AG04450 (cell line): ENCODE results near the gene SLC16A5. TPM values are rescaled to one million over a fixed set of nuclear protein-coding genes. Genes with fewer than 3 reads are reported as not detected.
"Not testable (repeated sequence)": the region's sequence is repeated elsewhere in the genome, so short reads cannot be mapped to it uniquely, and the experiment has no call there.

Experiments
- CTCF ChIA-PET: fragments of 300-600, 350-600 bp; formaldehyde crosslinking; extraction: SDS; loops from one replicate; lab custom pipeline; 2022; ENCODE audit warnings: antibody characterized with exemption, inconsistent platforms; lab: Charles Lee
- POLR2A ChIA-PET: fragments of 350-600 bp; formaldehyde crosslinking; extraction: SDS; loops from one replicate; lab custom pipeline; 2021; ENCODE audit warnings: antibody characterized with exemption, inconsistent platforms; lab: Yijun Ruan, JAX
- DNase-seq: peaks from one replicate; pipeline ENCODE4 v3.0.0-alpha.2; 2011; ENCODE audit warnings: low read depth, low spot score
- H3K27ac ChIP-seq: one replicate; pipeline ENCODE4 v1.5.1; 2012; ENCODE audit warnings: low read depth, low read length, control low read depth
- H3K27me3 ChIP-seq: one replicate; pipeline ENCODE4 v1.6.0; 2012; ENCODE audit warnings: low read length; ENCODE audit not compliant: control insufficient read depth, insufficient read depth
- H3K4me3 ChIP-seq: 2 replicates; pipeline ENCODE4 v1.5.1; 2011; ENCODE audit warnings: mild to moderate bottlenecking, low read depth, low read length, control low read depth
- H3K9me3 ChIP-seq: 2 replicates; pipeline ENCODE4 v1.5.1; 2012; ENCODE audit warnings: low read length; ENCODE audit not compliant: control insufficient read depth, insufficient read depth
- polyA plus RNA-seq: library from polyadenylated mRNA; depleted of rRNA; stranded (reverse); fragments of >200 nt; gene quantifications from 2 replicates; pipeline ENCODE4 v1.2.3, GENCODE V29; 2011
- TF ChIP-seq, protein P1 (sequence below): IDR thresholded peaks from 2 replicates; pipeline ENCODE4 v1.5.1; 2011; ENCODE audit warnings: low read depth, low read length, control low read depth, inconsistent platforms

The SLC16A5 gene
- polyA plus RNA-seq, 1 experiment: 2.9 TPM

GRCh38 chr17:75135946-75136345 is 48.2 kb downstream of the SLC16A5 start:
- Histone ChIP-seq H3K27me3 (no peaks in the 10 kb centered on the region), H3K4me3 (no peak overlapping the region), H3K9me3 (no peaks in the 10 kb centered on the region; the same call in 1 of the 2 replicates), H3K27ac (no peak overlapping the region)
- TF ChIP-seq, protein P1, sequence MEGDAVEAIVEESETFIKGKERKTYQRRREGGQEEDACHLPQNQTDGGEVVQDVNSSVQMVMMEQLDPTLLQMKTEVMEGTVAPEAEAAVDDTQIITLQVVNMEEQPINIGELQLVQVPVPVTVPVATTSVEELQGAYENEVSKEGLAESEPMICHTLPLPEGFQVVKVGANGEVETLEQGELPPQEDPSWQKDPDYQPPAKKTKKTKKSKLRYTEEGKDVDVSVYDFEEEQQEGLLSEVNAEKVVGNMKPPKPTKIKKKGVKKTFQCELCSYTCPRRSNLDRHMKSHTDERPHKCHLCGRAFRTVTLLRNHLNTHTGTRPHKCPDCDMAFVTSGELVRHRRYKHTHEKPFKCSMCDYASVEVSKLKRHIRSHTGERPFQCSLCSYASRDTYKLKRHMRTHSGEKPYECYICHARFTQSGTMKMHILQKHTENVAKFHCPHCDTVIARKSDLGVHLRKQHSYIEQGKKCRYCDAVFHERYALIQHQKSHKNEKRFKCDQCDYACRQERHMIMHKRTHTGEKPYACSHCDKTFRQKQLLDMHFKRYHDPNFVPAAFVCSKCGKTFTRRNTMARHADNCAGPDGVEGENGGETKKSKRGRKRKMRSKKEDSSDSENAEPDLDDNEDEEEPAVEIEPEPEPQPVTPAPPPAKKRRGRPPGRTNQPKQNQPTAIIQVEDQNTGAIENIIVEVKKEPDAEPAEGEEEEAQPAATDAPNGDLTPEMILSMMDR: no peak
- no peak for DNase-seq
- ChIA-PET CTCF (interaction anchor here (0.6 to 3.5 kb wide), 2 partner anchors 22 to 40 kb away, joined by 4 to 17 read pairs; no protein-coding TSS in a partner anchor), POLR2A (no interaction called here)

DNA sequence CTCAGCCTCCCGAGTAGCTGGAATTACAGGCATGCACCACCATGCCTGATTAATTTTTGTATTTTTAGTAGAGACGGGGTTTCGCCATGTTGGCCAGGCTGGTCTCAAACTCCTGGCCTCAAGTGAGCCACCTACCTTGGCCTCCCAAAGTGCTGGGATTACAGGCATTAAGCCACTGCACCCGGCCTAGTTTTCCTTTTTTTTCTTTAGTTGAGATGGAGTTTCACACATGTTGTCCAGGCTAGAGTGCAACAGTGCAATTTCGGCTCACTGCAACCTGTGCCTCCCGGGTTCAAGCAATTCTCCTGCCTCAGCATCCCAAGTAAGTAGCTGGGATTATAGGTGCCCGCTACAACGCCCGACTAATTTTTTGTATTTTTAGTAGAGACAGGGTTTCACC is 50.0 kb downstream of the SLC16A5 start:
- H3K27me3 ChIP-seq, POLR2A ChIA-PET, H3K4me3 ChIP-seq, H3K9me3 ChIP-seq, DNase-seq, H3K27ac ChIP-seq: not testable (repeated sequence)
- CTCF ChIA-PET: interaction anchor here (0.6 to 3.5 kb wide), 3 partner anchors 16 to 77 kb away, joined by 4 to 17 read pairs (median 4); no protein-coding TSS in a partner anchor

DNA sequence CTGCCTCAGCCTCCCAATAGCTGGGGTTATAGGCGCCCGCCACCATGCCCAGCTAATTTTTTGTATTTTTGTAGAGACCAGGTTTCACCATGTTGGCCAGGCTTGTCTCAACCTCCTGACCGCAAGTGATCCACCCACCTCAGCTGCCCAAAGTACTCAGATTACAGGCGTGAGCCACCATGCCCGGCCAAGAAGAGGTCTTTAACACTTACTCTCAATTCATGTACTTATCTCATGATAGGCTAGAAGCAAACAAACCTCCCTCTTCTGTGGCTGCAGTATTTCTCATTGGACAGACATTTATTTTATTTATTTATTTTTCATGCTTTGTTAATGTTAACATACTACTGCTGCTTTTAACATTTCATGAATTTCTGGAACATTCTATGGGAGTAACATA is 50.8 kb downstream of the SLC16A5 start:
- Histone ChIP-seq H3K4me3 (no peak overlapping the region), H3K27me3 (no peaks in the 10 kb centered on the region), H3K9me3 (no peaks in the 10 kb centered on the region), H3K27ac (no peak overlapping the region)
- ChIA-PET CTCF (interaction anchor here (1.8 to 3.5 kb wide), 2 partner anchors 8 to 24 kb away, joined by 4 to 17 read pairs; no protein-coding TSS in a partner anchor), POLR2A (interaction anchor here (0.6 kb wide), 1 partner anchor 53 kb away, joined by 9 read pairs; no protein-coding TSS in a partner anchor)
- TF ChIP-seq, protein P1: no peak
- DNase-seq: no peak

DNA sequence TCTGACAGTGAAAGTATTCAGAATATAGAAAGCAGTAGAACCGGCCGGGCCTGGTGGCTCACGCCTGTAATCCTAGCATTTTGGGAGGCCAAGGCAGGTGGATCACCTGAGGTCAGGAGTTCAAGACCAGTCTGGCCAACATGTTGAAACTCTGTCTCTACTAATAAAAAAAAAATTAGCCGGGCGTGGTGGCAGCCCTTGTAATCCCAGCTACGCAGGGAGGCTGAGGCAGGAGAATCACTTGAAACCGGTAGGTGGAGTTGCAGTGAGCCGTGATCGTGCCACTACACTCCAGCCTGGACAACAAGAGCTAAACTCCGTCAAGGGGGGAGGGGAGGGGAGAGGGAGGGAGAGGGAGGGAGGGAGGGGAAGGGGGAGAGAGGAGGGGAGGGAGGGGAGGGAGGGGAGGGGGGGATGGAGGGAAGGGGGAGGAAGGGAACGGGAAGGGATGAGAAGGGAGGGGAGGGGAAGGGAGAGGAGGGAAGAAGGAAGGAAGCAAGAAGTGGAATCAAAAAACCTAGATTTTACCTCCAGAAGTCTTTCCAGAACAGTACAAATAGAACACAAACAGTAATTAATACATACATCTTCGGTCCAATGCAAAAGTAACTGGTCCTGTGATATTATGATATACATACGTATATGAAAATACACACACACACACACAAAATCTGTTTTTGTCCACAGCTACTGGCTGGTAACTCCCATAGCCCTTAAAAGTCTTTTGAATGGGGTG is 54.6 kb downstream of the SLC16A5 start:
- CTCF ChIA-PET: interaction anchor here (1.3 kb wide), 1 partner anchor 29 kb away, joined by 5 read pairs; no protein-coding TSS in a partner anchor

GRCh38 chr17:75144816-75145512 is 57.2 kb downstream of the SLC16A5 start:
- no peak for DNase-seq
- H3K27me3 ChIP-seq: no peaks in the 10 kb centered on the region

More for the DNA sequence above, 54.6 kb downstream of the SLC16A5 start:
- Histone ChIP-seq H3K27me3 (no peaks in the 10 kb centered on the region), H3K9me3 (no peaks in the 10 kb centered on the region), H3K27ac (no peak overlapping the region), H3K4me3 (no peak overlapping the region)
- POLR2A ChIA-PET: no interaction called here
- TF ChIP-seq, protein P1: no peak
- DNase-seq: no peak

More at GRCh38 chr17:75144816-75145512, 57.2 kb downstream of the SLC16A5 start:
- TF ChIP-seq, protein P1: no peak
- no peak overlapping the region for H3K4me3 ChIP-seq
- no peak overlapping the region for H3K27ac ChIP-seq
- CTCF ChIA-PET: interaction anchor here (0.5 to 1.3 kb wide), 4 partner anchors 14 to 180 kb away, joined by 3 to 9 read pairs (median 4); partner anchors contain the start of gene NT5C
- POLR2A ChIA-PET: interaction anchor here (1.8 kb wide), 1 partner anchor 14 kb away, joined by 8 read pairs; the partner anchor contains the start of gene NT5C
- H3K9me3 ChIP-seq: no peaks in the 10 kb centered on the region
